Left ventricle myocardium superior (tissue), 1 donor: ENCODE data around the gene FHAD1. TPM values are rescaled to one million over a fixed set of nuclear protein-coding genes. Genes with fewer than 3 reads are reported as not detected.
"Not testable (repeated sequence)": the region's sequence is repeated elsewhere in the genome, so short reads cannot be mapped to it uniquely, and the experiment has no call there.

Source experiments
- ATAC-seq: fragments of 200-7000 bp; cut with Tn5 transposase; one replicate; pipeline ENCODE4 v1.9.1; 2020; ENCODE audit warnings: mild to moderate bottlenecking, moderate library complexity
- DNase-seq: peaks from one replicate; pipeline ENCODE4 v3.0.0-alpha.2; 2020
- intact Hi-C: fragments of 100-400 bp; cut with micrococcal nuclease; formaldehyde crosslinking; loops from one replicate; pipeline ENCODE4 v1.11.0; 2022
- total RNA-seq: library from RNA; stranded (reverse); fragmentation: NEBNext Ultra II Directional; extraction: Animal tissue kit (Norgen Biotek cat#: 25700); gene quantifications from one replicate; pipeline ENCODE4 v1.2.1, GENCODE V29; 2021
- donor health status: DM: no; HTN: yes; CAD: no; lungs with severe emphysema.

FHAD1 gene
- total RNA-seq, 1 donor from 2014 or later, result not detected

DNA sequence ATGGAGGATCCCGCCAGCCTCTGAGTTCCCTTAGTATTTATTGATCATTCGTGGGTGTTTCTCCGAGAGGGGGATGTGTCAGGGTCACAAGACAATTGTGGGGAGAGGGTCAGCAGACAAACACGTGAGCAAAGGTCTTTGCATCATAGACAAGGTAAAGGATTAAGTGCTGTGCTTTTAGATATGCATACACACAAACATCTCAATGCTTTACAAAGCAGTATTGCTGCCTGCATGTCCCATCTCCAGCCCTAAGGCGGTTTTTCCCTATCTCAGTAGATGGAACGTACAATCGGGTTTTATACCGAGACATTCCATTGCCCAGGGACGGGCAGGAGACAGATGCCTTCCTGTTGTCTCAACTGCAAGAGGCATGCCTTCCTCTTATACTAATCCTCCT is 132.1 kb downstream of the FHAD1 start:
- DNase-seq, ATAC-seq, intact Hi-C loops: not testable (repeated sequence)

DNA sequence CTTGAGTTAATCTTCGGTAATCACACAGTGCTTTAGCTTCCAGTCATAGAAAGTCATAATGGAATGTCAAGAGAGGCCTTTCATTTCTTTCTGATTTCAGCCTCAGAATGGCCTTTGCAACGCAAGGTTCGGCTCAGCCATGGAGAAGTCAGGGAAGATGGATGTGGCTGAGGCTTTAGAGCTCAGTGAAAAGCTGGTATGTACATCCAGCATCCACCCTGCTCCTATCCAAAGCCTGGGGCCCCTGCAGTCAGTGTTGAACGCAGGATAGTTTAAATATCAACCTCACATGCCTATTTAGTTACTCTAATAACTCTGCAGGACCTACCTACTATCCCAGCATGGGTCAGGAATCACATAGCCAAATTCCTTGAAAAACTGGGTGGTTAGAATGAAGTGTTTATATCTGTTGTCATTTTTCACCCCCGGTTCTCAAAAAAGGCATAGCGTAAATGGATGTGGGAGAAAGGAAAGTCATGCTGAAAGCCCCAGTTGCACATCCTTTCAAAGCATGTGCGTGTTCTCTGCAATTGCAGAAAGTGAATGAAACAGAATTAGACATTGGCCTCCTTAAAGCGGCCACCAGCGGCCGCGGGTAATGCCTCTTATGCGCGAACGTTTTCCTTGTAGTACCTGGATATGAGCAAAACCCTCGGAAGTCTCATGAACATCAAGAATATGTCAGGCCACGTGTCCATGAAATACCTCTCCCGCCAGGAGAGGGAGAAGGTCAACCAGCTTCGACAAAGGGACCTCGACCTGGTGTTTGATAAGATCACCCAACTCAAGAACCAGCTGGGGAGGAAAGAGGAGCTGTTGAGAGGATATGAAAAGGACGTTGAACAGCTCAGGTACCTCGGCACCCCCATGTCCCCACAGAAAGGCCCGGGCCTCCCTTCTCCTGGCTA is 133.8 kb downstream of the FHAD1 start:
- ATAC-seq, result no peak
- no peak for DNase-seq
- intact Hi-C loops, result no loop called here

DNA sequence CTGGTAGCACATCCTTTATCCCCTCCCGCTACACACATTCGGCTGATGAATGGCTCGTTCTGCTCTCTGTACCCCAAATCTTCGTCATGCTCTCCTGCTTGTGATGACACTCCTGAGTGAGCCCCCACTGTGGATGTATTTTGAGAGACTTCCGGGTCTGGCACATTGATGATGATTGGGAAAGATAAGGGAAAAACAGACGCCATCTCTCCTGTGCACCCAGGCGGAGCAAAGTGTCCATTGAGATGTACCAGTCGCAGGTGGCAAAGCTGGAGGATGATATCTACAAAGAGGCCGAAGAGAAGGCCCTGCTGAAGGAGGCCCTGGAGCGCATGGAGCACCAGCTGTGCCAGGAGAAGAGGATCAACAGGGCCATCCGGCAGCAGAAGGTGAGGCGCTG is 134.8 kb downstream of the FHAD1 start:
- DNase-seq (no peak), ATAC-seq (no peak)
- intact Hi-C loops, result no loop called here

DNA sequence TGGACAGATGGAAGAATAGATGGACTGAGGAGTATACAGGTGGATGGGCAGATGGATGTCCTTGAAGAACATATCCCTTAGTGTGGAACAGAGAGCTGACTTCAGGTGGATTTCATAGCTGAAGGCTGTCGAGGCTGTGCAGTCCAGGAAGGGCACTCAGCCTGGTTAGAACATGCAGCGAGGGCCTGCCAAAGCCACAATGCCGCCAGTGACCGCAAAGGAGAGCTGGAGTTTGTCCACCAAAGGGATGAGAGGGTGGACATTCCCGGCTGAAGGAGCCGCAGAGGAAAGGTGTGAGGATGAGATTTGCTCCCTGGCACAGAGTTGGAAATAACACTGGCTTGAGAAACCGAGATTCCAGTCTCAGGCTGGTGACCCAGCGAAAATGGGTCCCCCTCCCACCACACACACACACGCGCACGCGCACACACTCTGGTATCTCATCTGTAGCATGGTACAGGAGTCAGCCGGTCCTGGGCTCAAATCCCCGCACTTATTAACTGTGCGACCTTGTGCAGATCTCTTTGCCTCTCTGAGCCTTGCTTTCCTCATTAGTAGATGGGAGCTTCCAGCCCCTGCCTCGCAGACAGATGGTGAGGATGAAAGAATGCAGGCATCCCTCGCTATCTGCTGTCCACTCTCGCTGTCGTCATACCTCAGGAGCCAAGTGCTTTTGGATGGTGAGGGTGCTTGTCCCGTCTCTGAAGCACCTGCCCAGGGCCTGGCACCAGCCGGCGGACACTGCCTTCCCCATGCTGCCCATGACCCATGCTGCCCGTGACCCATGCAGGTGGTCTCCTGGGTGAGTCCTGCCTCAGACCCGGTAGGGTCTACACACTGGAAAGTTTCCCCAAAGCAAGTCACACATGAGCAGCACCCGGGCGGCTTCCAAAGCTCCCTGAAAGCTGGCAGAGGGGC is 135.8 kb downstream of the FHAD1 start:
- intact Hi-C loops, result no loop called here
- DNase-seq, result no peak
- no peak for ATAC-seq

DNA sequence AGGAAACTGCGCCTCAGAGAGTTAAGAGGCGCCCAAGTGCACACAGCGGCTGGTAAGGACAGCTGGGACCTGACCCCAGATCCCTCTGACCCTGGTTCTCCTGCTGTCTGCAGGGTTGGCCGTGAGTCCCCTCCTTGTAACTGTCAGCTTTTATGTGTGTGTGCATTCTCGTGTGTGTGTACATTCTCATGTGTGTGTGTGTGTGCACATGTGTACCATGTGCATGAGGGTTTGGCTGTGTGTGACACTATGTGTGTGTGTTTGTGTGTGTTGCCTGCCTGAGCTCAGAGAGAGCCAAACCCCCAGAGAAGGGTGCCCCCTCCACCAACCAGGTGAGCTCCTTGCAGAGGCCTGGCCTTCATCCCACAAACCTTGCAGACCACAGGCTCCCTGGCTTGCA is 136.8 kb downstream of the FHAD1 start:
- no peak for DNase-seq
- no peak for ATAC-seq
- intact Hi-C loops, result no loop called here

DNA sequence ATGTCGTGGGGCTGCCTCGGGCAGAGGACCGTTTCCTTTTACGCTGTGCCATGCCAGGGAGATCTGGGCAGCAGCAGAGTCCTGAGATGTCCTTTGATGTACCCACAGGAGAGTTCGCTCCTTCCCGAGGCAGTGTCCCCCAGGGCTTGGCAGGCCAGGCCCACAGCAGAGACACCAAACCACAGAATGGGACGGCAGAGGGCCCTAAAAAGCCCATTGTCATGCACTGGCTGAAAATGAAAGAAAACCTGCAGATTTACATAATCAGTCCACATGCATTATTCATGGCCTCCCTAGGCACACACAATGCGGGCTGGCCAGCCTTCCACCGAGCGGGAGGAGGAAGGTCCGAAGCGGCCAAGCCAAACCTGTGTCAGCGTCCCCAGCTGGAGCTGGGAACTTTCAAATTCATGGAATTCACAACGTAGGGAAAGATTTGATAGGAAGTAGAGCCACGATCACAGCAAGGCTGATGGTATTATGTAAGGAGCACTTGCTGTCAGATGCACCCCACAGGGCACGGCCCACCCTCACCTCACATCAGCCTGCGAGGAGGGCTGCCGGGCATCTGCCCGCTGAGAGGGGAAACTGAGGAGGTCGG is 137.4 kb downstream of the FHAD1 start:
- ATAC-seq (no peak), DNase-seq (no peak)
- intact Hi-C loops, result no loop called here

DNA sequence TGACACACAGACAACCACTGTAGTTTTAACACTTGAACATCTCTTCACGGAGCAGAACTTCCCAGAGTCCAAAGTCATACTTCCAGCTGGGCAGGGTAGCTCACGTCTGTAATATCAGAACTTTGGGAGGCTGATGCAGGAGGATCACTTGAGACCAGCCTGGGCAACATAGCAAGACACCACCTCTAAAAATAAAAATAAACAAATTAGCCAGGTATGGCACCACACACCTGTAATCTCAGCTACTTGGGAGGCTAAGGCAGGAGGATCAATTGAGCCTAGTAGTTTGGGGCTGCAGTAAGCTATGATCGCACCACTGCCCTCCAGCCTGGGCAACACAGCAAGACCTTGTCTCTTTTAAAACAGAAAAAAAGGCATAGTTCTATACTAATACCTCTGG is 138.4 kb downstream of the FHAD1 start:
- no peak for DNase-seq
- no peak for ATAC-seq
- intact Hi-C loops, result no loop called here

DNA sequence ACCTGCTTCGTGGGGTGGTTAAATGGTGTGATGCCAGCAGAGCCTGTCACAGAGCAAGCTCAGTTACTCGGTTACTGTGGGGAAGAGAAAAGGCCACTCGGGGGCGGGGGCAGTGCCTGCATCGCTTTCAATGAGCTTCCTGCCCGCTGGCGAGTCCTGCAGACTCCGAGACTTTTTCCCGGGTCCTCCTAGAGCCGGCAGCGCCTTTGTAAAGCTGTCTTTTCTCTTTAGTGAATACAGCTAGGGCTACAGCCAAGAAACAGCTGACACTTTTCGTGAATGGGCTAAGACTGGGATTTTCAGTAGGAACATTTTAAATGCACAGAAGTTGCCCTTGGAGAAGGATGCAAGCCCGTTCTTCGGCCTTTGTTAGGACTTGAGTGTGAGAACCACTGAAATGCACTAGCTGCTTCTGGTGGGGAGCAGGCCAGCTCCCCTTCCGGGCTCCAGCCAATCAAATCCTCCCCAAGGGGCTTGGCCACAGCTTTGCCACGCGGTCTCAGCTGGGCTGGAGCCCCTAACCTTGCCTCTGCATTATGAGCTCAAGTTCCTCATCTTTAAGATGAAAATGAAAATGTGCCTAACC is 139.2 kb downstream of the FHAD1 start:
- no peak for ATAC-seq
- intact Hi-C loops, result no loop called here

DNA sequence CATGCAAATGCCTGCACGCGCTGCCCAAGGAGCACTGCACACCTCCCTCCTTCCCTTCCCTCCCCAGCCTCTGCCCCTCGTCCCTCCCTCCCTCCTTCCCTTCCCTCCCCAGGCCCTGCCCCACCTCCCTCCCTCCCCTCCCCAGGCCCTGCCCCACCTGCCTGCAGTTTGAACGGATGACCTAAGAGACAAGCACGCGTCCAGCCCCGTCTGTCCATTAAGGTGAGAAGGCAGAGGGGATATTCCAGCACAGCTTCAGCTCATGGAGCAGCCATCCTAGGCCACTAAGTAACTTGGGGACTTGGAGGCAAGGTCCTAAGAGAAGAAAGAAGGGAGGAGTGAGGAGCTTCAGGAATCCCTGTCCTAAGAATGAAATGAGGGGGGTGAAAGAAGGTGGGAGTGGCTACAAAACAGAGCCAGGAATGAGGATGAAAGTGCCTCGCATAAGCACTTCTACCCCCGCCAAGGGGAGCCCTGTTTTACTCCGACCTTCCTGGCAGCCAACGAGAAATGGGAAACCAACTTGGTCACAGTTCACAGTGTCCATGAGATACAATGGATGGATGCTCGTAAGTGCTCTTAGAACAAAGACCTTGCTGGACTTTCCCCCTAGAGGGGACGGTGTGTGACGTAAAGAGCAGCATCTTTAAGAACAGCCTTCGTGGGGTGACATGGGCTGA is 141.3 kb downstream of the FHAD1 start:
- intact Hi-C loops, result no loop called here
- DNase-seq (no peak), ATAC-seq (no peak)

More for the DNA sequence above, 139.2 kb downstream of the FHAD1 start:
- no peak for DNase-seq

DNA sequence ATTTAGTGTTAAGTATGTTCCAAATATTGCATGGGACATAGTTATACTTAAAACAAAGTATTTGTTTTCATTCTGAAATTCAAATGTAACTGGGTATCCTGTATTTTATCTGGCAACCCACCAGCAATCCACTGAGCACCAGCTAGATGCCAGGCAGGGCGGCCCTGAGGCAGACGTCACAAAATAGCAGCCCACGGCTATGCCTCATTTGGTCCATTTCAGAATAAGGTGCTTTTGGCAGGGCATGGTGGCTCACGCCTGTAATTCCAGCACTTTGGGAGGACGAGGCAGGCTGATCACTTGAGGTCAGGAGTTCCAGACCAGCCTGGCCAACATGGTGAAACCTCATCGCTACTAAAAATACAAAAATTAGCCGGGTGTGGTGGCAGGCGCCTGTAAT is 142.8 kb downstream of the FHAD1 start:
- intact Hi-C loops, DNase-seq, ATAC-seq: not testable (repeated sequence)

DNA sequence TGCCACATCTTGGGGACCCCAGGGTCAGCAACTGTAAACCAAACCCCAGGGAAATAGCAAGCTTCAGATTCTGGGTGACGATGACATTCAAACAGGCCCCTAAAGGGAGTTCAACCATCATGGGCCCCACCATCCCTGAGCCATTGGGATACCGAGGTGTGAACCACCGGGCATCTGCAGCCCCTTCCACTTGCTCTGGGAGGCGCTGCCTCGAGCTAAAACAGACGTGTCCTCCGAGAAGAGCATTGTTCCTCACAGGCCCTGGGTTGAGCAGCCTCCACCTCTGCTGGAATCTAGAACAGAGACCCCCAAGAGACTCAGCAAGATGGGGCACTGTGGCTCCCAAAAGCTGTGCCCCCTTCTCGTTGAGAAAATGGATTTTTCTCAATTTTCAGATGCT is 143.6 kb downstream of the FHAD1 start:
- ATAC-seq, result no peak
- DNase-seq, result no peak
- intact Hi-C loops, result no loop called here

DNA sequence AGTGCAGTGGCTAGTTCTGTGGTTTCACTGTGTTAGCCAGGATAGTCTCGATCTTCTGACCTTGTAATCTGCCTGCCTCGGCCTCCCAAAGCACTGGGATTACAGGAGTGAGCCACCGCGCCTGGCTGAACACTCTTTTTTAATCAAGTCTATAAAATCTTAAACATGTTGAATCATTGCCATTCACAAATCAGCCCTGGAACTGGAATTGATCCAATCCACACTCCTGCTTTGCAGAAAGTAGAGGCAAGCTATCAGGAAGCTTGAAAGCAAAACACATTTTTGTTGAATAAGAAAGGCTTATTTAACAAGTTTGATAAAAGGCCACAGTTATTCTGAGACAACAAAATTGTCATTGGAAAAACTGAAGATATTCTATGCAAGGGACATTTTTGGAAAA is 144.3 kb downstream of the FHAD1 start:
- no peak for DNase-seq
- intact Hi-C loops, result no loop called here
- no peak for ATAC-seq

DNA sequence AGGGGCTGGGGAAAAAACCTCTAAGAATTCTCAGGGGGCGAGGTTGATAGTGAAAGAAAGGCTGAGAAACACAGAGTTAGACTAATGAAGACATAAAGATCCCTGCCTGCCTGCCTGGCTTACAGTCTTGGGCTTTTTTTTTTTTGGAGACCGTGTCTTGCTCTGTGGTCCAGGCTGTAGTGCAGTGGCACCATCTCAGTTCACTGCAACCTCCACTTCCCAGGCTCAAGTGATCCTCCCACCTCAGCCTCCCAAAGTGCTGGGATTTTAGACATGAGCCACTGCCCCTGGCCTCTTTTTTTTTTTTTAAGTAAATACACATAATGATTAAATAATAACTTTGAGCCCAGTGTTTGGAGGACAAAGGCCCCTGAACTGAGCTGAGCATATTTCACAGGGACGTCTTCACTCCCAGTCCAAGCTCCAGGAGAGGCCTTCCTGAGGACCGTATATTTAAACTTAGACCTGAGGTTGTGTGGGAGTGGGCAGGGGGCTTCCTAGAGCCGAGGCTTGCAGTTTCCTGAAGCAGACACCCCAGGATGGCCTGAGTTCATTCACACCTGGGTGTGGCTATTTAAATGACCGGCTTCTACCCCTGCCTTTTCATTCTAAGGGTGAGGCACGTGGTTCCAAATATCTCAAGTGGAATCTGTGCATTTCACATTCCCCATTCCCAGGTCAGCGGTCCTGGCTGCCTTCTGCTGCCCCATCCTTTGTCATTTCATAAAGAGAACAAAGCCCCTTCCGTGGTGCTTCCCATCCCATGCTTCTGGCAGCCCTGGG is 146.6 kb downstream of the FHAD1 start:
- intact Hi-C loops, result no loop called here
- ATAC-seq, result no peak
- no peak for DNase-seq

DNA sequence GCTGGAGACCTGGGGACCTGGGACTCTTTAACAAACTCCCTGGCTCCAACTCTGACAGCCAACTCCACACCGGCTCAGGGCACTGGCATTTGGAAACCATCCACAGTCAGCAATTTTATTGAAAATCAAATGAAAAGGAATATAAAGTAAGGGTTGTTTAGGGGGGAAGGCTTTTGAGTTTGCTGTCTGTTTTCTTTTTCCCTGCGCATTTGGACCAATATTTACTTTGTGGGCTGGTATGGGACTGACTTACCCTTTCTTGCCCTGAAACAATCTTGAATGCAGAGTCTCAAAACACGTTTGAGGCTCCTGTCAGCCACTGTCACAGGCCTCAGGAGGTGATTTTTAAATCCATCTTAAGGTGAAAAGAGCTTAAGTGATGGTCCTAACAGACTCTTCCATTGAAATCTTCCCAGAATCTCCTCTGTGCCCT is 147.3 kb downstream of the FHAD1 start:
- intact Hi-C loops, result no loop called here
- ATAC-seq (no peak), DNase-seq (no peak)

DNA sequence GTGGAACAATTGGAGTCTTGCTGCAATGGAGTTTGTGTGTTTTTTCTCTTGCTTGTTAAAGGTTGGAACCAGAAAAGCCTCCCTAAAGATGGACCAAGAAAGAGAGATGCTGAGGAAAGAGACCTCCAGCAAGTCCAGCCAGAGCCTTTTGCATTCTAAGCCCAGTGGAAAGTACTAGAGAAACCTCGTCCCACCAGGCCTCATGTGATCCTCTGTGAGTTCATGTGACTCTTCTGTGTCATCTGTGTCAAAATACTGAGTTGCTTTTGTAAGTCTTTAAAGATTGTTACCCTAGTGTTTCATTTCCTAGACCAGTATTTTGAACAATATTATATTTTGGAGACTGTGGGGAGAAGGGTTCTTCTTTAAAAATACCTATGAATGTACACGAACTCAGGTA is 150.2 kb downstream of the FHAD1 start:
- no peak for DNase-seq
- no peak for ATAC-seq
- intact Hi-C loops, result no loop called here

DNA sequence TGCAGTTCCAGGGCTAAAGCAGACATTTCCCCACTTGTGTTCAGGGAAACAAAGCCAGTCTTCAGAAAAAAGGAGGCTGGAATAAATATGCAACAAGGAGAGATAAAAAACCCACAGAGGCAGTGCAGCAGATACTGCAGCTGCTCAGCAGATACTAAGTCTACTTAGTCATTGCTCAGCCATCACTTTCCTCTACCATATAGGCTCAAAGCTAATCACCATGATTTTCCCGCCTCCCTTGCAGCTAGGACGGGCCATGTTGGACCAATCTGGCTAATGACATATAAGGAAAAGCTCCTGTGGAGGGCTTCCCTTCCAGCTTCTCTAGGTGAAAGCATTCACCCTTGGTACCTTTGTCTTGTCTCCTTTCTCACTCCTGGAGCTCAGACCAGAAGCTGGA is 152.7 kb downstream of the FHAD1 start:
- ATAC-seq, result no peak
- DNase-seq, result no peak
- intact Hi-C loops, result no loop called here

DNA sequence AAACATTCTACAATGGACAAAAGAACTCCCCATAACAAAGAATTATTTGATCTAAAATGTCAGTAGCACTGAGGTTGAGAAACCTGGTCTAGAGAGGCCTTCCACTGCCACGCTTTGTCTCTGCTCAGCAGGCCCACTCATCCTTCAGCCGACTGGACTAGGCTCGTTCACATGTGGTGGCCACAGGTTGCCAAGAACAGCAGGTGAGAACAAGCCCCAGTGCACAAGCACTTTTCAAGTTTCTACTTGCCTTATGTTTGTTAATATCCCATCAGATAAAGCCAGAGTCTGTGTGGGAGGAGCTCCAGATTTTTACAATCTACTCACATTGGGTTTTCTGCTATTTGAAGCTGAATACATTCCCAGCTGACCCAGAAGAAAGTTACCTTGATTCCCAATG is 153.6 kb downstream of the FHAD1 start:
- ATAC-seq, result no peak
- no peak for DNase-seq
- intact Hi-C loops, result no loop called here

DNA sequence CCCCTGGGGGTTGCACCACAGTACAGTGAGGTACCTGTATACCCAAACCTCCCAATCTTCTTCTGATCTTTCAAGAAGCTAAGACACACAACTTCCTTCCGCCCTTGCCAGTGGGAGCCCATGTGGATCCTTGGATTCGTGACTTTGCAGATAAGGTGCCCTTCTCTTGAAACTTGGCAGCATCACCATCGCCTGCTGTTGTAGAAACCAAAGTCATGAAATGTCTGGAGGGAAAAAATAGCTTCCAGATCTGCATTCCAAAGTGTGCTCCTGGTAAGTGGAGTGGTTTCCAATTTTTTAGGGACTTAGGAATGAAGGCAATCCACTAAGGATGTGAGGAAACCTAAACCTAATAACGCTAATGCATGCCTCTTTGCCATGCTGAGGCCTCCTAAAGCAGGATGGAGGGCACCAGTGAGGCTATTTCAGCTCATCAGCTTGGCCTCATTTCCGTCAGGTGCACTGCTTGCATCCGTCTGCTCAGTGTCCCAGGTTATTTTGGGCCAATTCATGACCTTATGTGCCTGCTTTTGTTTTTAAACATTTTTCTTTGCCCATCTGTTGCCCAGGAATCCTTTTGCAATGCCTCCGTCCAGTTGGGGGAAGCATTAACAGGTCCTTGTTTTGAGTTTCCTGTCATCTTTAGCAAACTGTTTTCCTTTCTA is 154.5 kb downstream of the FHAD1 start:
- peak; percentile 22 for ATAC-seq
- DNase-seq, result no peak
- intact Hi-C loops, result no loop called here
